Hepatocyte (in vitro differentiated cells): ENCODE results near the gene CALCB. TPM values are rescaled to one million over a fixed set of nuclear protein-coding genes. Genes with fewer than 3 reads are reported as not detected.

ENCODE experiments used
- DNase-seq: peaks from one replicate; pipeline ENCODE4 v3.0.0-alpha.2; 2016; ENCODE audit warnings: low spot score
- H2AFZ ChIP-seq: fragments of 200-600 bp; sonication (generic); 2 replicates; pipeline ENCODE4 v1.6.0; 2016; ENCODE audit warnings: antibody characterized with exemption, mild to moderate bottlenecking
- H3K27ac ChIP-seq: fragments of 200-600 bp; sonication (generic); 2 replicates; pipeline ENCODE4 v1.5.1; 2016; ENCODE audit warnings: mild to moderate bottlenecking
- H3K27me3 ChIP-seq: fragments of 200-600 bp; sonication (generic); 2 replicates; pipeline ENCODE4 v1.6.1; 2016
- H3K36me3 ChIP-seq: fragments of 200-600 bp; sonication (generic); replicated peaks from 2 replicates; pipeline ENCODE4 v1.5.1; 2016; ENCODE audit warnings: low read depth; ENCODE audit not compliant: insufficient read depth
- H3K4me1 ChIP-seq: fragments of 200-600 bp; sonication (generic); 2 replicates; pipeline ENCODE4 v1.5.1; 2016; ENCODE audit warnings: mild to moderate bottlenecking, moderate library complexity; ENCODE audit not compliant: insufficient read depth
- H3K4me2 ChIP-seq: fragments of 200-600 bp; sonication (generic); 2 replicates; pipeline ENCODE4 v1.6.0; 2016
- H3K4me3 ChIP-seq: fragments of 200-600 bp; sonication (generic); 2 replicates; pipeline ENCODE4 v1.5.1; 2016; ENCODE audit warnings: mild to moderate bottlenecking
- H3K79me2 ChIP-seq: fragments of 200-600 bp; sonication (generic); 2 replicates; pipeline ENCODE4 v1.6.0; 2017; ENCODE audit warnings: mild to moderate bottlenecking
- H3K9me2 ChIP-seq: fragments of 200-600 bp; sonication (generic); replicated peaks from 2 replicates; pipeline ENCODE4 v1.6.0; 2017; ENCODE audit warnings: mild to moderate bottlenecking; ENCODE audit not compliant: insufficient read depth
- H3K9me3 ChIP-seq: fragments of 200-600 bp; sonication (generic); 2 replicates; pipeline ENCODE4 v1.5.1; 2016; ENCODE audit warnings: low read depth, mild to moderate bottlenecking
- H4K20me1 ChIP-seq: fragments of 200-600 bp; sonication (generic); 2 replicates; pipeline ENCODE4 v1.6.0; 2016; ENCODE audit warnings: mild to moderate bottlenecking; ENCODE audit not compliant: insufficient read depth, poor library complexity, severe bottlenecking
- EZH2 ChIP-seq: fragments of 200-600 bp; sonication (generic); IDR thresholded peaks from 2 replicates; pipeline ENCODE4 v1.6.1; 2016; ENCODE audit warnings: antibody characterized with exemption, mild to moderate bottlenecking, borderline replicate concordance
- EZH2phosphoT487 ChIP-seq: fragments of 200-600 bp; sonication (generic); IDR thresholded peaks from one replicate; pipeline ENCODE4 v1.6.1; 2018; ENCODE audit warnings: antibody characterized with exemption, mild to moderate bottlenecking, low read depth, moderate library complexity; ENCODE audit not compliant: unreplicated experiment, severe bottlenecking
- WGBS: methylation state at CpG from one replicate; pipeline ENCODE4 v1.1.6; 2016; ENCODE audit warnings: low lambda C conversion rate; ENCODE audit errors: missing lambda C conversion rate; 5-methylcytosine and 5-hydroxymethylcytosine counted together
- polyA plus RNA-seq: library from polyadenylated mRNA; unstranded; fragments of >200 nt; fragmentation: Nextera tagmentation; extraction: Ambion mirVana; gene quantifications from 2 replicates; pipeline ENCODE4 v1.2.1, GENCODE V29; 2016
- total RNA-seq: library from RNA; depleted of rRNA; stranded (reverse); fragments of >200 nt; gene quantifications from 2 replicates; pipeline ENCODE4 v1.2.3, GENCODE V29; 2014
- TF ChIP-seq, protein P1 (sequence below): fragments of 200-600 bp; sonication (generic); IDR thresholded peaks from 2 replicates; pipeline ENCODE4 v1.5.1; 2016; ENCODE audit warnings: antibody characterized with exemption, mild to moderate bottlenecking; ENCODE audit not compliant: poor library complexity

CALCB gene
- total and polyA plus RNA-seq, 2 experiments from 2014 or later: 0.13 to 0.50 TPM

DNA sequence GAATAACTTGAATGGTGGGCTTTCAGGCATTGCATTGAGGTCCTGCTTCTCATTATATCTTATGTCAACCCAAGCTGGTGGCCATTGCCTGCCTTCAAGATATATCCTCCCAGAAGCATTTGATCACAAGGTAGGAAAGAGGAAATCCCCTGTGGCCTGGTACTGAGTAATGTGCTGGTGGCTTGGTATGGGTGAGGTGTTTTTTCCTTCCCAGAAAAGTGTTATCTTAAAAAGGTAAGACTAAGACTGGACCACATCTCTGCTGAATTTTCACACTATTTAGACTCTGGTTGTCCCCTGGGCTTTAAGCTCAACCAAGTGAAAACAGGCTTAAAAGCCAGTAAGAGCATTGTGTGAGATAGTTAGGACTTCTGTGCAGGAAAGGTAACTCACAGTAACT, 45.0 kb downstream of the CALCB start:
- Histone ChIP-seq H3K79me2 (no peaks in the 10 kb centered on the region), H3K4me1 (peaks cover 5% of the 10 kb centered on the region), H3K27ac (no peak overlapping the region), H3K36me3 (no peaks in the 10 kb centered on the region), H3K27me3 (peaks cover 30% of the 10 kb centered on the region), H3K4me2 (no peak overlapping the region), H3K4me3 (no peak overlapping the region), H3K9me3 (no peaks in the 10 kb centered on the region), H2AFZ (no peak overlapping the region), H4K20me1 (no peaks in the 10 kb centered on the region), H3K9me2 (no peaks in the 10 kb centered on the region)
- no peak for DNase-seq
- TF ChIP-seq, protein P1, sequence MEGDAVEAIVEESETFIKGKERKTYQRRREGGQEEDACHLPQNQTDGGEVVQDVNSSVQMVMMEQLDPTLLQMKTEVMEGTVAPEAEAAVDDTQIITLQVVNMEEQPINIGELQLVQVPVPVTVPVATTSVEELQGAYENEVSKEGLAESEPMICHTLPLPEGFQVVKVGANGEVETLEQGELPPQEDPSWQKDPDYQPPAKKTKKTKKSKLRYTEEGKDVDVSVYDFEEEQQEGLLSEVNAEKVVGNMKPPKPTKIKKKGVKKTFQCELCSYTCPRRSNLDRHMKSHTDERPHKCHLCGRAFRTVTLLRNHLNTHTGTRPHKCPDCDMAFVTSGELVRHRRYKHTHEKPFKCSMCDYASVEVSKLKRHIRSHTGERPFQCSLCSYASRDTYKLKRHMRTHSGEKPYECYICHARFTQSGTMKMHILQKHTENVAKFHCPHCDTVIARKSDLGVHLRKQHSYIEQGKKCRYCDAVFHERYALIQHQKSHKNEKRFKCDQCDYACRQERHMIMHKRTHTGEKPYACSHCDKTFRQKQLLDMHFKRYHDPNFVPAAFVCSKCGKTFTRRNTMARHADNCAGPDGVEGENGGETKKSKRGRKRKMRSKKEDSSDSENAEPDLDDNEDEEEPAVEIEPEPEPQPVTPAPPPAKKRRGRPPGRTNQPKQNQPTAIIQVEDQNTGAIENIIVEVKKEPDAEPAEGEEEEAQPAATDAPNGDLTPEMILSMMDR: no peak
- TF ChIP-seq EZH2 (no peak), EZH2phosphoT487 (no peak)

DNA sequence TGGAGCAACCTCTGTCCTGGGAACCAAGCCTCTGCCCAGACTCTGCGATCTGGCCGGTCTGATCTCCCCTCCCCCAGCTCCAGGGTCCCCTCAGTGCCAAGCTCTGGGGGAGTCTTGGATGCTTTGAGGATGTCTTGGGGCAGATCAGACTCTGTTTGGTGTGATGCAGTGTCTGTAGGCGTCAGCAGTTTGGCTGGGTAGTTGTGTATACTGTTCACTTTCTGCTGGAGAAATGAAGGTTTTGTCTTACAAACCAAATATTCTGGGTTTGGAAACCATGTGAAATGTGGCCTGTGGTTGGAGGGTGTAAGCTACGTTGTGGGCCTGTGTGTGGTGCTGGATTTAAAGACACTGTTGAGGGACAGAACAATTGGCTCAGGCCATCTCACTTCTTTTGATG, 46.0 kb downstream of the CALCB start:
- Histone ChIP-seq H3K79me2 (no peaks in the 10 kb centered on the region), H3K4me2 (no peak overlapping the region)
- TF ChIP-seq EZH2: no peak
- TF ChIP-seq, protein P1: no peak
- TF ChIP-seq EZH2phosphoT487: no peak

DNA sequence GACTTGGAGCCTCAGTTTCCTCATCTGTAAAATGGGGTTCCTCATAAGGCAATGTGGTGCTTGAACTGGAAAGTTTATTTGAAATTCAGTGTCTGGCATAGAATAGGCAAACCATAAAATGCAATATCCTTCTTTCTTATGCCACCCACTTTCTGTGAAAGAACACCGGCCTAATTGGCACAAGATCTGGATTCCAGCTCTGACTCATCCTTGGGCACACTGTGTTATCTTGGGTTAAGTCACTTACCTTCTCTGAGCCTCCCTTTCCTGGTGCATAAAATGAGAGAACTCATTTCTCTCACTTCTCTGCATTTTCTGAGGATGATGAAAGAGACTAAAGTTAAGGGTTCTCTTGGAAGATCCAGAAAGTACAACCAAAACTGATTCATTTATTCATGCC, 46.4 kb downstream of the CALCB start:
- 95% methylated on average over 1 of the region's 1 CpG for WGBS

More for the DNA sequence above, 46.0 kb downstream of the CALCB start:
- H3K9me3 ChIP-seq: no peaks in the 10 kb centered on the region
- H3K9me2 ChIP-seq: no peaks in the 10 kb centered on the region
- DNase-seq: no peak
- H4K20me1 ChIP-seq: no peaks in the 10 kb centered on the region
- no peak overlapping the region for H3K27ac ChIP-seq
- 84% methylated on average over 4 of the region's 4 CpGs for WGBS
- H3K4me3 ChIP-seq: no peak overlapping the region
- peaks cover 25% of the 10 kb centered on the region for H3K27me3 ChIP-seq
- H3K36me3 ChIP-seq: no peaks in the 10 kb centered on the region
- peaks cover 5% of the 10 kb centered on the region for H3K4me1 ChIP-seq
- H2AFZ ChIP-seq: no peak overlapping the region

More for the DNA sequence above, 46.4 kb downstream of the CALCB start:
- peaks cover under 1% of the 10 kb centered on the region for H3K4me1 ChIP-seq
- H2AFZ ChIP-seq: no peak overlapping the region
- no peaks in the 10 kb centered on the region for H3K79me2 ChIP-seq
- no peaks in the 10 kb centered on the region for H3K9me2 ChIP-seq
- TF ChIP-seq, protein P1: no peak
- TF ChIP-seq EZH2phosphoT487 (no peak), EZH2 (no peak)
- no peak for DNase-seq
- H3K4me2 ChIP-seq: no peak overlapping the region
- no peak overlapping the region for H3K4me3 ChIP-seq
- no peaks in the 10 kb centered on the region for H4K20me1 ChIP-seq
- H3K27ac ChIP-seq: no peak overlapping the region
- peaks cover 22% of the 10 kb centered on the region for H3K27me3 ChIP-seq
- no peaks in the 10 kb centered on the region for H3K9me3 ChIP-seq
- no peaks in the 10 kb centered on the region for H3K36me3 ChIP-seq
